ENCODE results near the gene RRP8.

DNA sequence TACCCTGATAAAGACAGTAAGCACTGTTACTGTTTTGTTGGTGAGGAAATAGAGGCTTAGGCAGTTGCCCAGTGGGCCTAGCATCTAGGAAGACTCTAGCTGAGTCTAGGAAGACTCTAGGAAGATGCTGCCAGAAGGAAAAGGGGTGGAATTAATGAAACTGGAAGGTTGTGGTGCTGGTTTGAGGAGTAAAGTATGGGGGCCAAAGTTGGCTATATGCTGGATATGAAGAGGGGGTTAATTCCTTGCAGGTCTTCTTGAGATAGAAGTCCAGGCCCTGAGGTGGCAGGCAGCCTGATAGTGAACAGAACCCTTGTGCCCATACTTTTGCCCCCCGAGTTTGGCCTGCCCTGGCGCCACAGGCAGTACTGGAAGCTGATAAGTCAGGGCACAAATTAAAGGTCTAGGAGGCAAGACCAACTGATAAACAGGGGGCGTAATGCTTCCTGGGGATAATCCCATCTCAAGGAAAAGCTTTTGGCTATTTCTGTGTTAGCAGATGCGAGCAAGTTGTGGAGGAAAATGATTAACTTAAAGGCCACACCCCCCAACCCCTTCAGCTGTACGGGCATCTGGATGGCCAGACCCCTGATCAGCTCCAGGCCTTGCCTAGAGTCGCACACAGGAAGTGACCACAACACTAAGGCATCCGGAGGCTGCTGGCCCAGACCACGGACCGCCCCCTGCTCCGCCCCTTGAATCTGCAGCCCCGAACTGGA is 3.2 kb upstream of the RRP8 start:
- TF ChIP-seq ZNF274 (IDR thresholded peaks at IDR 0.05; ENCODE audit: low read depth, low read length) (no peak), YY1 (IDR thresholded peaks at IDR 0.05; ENCODE audit: insufficient read depth, insufficient read length) (no peak), SUZ12 (IDR thresholded peaks at IDR 0.05; ENCODE audit: extremely low read depth, insufficient read depth, insufficient read length) (no peak)

Measured in NT2/D1 (cell line).